ENCODE data around the gene PIGS. TPM values are rescaled to one million over a fixed set of nuclear protein-coding genes. Genes with fewer than 3 reads are reported as not detected.
A peak's percentile ranks its signal among the peaks of the same experiment; 100 is the strongest.

PIGS gene
- total and polyA plus RNA-seq, 2 of the 13 experiments (the other 11 are each of a cell fraction or from before 2014, with no cell fraction given) = 31.7 to 42.6 TPM

- TF ChIP-seq ZFP41 (CRISPR knock-in tag; IDR thresholded peaks at IDR 0.05; ENCODE audit: borderline replicate concordance) = no peak
- TF ChIP-seq SP5 (CRISPR knock-in tag; IDR thresholded peaks at IDR 0.05; ENCODE audit: borderline replicate concordance, low read depth) = no peak
- TF ChIP-seq, protein P1, sequence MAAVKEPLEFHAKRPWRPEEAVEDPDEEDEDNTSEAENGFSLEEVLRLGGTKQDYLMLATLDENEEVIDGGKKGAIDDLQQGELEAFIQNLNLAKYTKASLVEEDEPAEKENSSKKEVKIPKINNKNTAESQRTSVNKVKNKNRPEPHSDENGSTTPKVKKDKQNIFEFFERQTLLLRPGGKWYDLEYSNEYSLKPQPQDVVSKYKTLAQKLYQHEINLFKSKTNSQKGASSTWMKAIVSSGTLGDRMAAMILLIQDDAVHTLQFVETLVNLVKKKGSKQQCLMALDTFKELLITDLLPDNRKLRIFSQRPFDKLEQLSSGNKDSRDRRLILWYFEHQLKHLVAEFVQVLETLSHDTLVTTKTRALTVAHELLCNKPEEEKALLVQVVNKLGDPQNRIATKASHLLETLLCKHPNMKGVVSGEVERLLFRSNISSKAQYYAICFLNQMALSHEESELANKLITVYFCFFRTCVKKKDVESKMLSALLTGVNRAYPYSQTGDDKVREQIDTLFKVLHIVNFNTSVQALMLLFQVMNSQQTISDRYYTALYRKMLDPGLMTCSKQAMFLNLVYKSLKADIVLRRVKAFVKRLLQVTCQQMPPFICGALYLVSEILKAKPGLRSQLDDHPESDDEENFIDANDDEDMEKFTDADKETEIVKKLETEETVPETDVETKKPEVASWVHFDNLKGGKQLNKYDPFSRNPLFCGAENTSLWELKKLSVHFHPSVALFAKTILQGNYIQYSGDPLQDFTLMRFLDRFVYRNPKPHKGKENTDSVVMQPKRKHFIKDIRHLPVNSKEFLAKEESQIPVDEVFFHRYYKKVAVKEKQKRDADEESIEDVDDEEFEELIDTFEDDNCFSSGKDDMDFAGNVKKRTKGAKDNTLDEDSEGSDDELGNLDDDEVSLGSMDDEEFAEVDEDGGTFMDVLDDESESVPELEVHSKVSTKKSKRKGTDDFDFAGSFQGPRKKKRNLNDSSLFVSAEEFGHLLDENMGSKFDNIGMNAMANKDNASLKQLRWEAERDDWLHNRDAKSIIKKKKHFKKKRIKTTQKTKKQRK (IDR thresholded peaks at IDR 0.05; ENCODE audit: low read length) = no peak
- no peak for TF ChIP-seq ZNF550 (CRISPR knock-in tag; IDR thresholded peaks at IDR 0.05; ENCODE audit: borderline replicate concordance)
- TF ChIP-seq, protein P2, sequence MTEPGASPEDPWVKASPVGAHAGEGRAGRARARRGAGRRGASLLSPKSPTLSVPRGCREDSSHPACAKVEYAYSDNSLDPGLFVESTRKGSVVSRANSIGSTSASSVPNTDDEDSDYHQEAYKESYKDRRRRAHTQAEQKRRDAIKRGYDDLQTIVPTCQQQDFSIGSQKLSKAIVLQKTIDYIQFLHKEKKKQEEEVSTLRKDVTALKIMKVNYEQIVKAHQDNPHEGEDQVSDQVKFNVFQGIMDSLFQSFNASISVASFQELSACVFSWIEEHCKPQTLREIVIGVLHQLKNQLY (CRISPR knock-in tag; IDR thresholded peaks at IDR 0.05) = no peak
- no peak for TF ChIP-seq MZF1 (CRISPR knock-in tag; IDR thresholded peaks at IDR 0.05; ENCODE audit: borderline replicate concordance)
- TF ChIP-seq FOXA1 (IDR thresholded peaks at IDR 0.05) = no peak
- peak; percentile 36; the same call in 1 of the 2 replicates for TF ChIP-seq FOXA1 (CRISPR knock-in tag; IDR thresholded peaks at IDR 0.05)
- peak; percentile 13; the same call in 1 of the 2 replicates for TF ChIP-seq ZNF121 (CRISPR knock-in tag; IDR thresholded peaks at IDR 0.05)
- TF ChIP-seq SUZ12 (IDR thresholded peaks at IDR 0.05; ENCODE audit: low read depth, low read length) = no peak
- no peak for TF ChIP-seq ZNF296 (CRISPR knock-in tag; conservative IDR thresholded peaks at IDR 0.05)
- no peak for TF ChIP-seq ZNF207 (IDR thresholded peaks at IDR 0.05; ENCODE audit: borderline replicate concordance)
- 0 out of 2 replicates have a peak, but pooled peaks have one; percentile 3 for TF ChIP-seq RBFOX2 (IDR thresholded peaks at IDR 0.05; ENCODE audit: low read depth, low read length)
- no peak for TF ChIP-seq CEBPG (CRISPR knock-in tag; IDR thresholded peaks at IDR 0.05)
- no peak for TF ChIP-seq HIVEP1 (CRISPR knock-in tag; IDR thresholded peaks at IDR 0.05)
- TF ChIP-seq ZNF446 (CRISPR knock-in tag; IDR thresholded peaks at IDR 0.05) = no peak
- TF ChIP-seq ZNF782 (CRISPR knock-in tag; IDR thresholded peaks at IDR 0.05; ENCODE audit: borderline replicate concordance) = no peak
- no peak for TF ChIP-seq RAD51 (IDR thresholded peaks at IDR 0.05; ENCODE audit: borderline replicate concordance)
- TF ChIP-seq, protein P3, sequence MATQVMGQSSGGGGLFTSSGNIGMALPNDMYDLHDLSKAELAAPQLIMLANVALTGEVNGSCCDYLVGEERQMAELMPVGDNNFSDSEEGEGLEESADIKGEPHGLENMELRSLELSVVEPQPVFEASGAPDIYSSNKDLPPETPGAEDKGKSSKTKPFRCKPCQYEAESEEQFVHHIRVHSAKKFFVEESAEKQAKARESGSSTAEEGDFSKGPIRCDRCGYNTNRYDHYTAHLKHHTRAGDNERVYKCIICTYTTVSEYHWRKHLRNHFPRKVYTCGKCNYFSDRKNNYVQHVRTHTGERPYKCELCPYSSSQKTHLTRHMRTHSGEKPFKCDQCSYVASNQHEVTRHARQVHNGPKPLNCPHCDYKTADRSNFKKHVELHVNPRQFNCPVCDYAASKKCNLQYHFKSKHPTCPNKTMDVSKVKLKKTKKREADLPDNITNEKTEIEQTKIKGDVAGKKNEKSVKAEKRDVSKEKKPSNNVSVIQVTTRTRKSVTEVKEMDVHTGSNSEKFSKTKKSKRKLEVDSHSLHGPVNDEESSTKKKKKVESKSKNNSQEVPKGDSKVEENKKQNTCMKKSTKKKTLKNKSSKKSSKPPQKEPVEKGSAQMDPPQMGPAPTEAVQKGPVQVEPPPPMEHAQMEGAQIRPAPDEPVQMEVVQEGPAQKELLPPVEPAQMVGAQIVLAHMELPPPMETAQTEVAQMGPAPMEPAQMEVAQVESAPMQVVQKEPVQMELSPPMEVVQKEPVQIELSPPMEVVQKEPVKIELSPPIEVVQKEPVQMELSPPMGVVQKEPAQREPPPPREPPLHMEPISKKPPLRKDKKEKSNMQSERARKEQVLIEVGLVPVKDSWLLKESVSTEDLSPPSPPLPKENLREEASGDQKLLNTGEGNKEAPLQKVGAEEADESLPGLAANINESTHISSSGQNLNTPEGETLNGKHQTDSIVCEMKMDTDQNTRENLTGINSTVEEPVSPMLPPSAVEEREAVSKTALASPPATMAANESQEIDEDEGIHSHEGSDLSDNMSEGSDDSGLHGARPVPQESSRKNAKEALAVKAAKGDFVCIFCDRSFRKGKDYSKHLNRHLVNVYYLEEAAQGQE (IDR thresholded peaks at IDR 0.05; ENCODE audit: borderline replicate concordance in 1 of 2, low read depth in 1 of 2, low read length in 2 of 2) = no peak
- TF ChIP-seq ISX (CRISPR knock-in tag; conservative IDR thresholded peaks at IDR 0.05) = no peak
- TF ChIP-seq ZNF264 (CRISPR knock-in tag; IDR thresholded peaks at IDR 0.05) = no peak
- TF ChIP-seq ZNF44 (CRISPR knock-in tag; IDR thresholded peaks at IDR 0.05) = 0 out of 2 replicates have a peak, but pooled peaks have one; percentile 13
- TF ChIP-seq SRY (CRISPR knock-in tag; IDR thresholded peaks at IDR 0.05) = 0 out of 2 replicates have a peak, but pooled peaks have one; percentile 43
- no peak for TF ChIP-seq TMF1 (CRISPR knock-in tag; IDR thresholded peaks at IDR 0.05; ENCODE audit: low read depth)
- TF ChIP-seq KLF13 (CRISPR knock-in tag; IDR thresholded peaks at IDR 0.05) = no peak
Observed at GRCh38 chr17:28599311-28600184, 28.2 kb upstream of the PIGS start (continued).
